ENCODE measurements around the gene GCC2.

- TF ChIP-seq CTCF (IDR thresholded peaks at IDR 0.05; ENCODE audit: low read depth, low read length), result no peak
- TF ChIP-seq EZH2phosphoT487 (IDR thresholded peaks at IDR 0.05; ENCODE audit: low read depth), result no peak
Observed at GRCh38 chr2:108534584-108535356, 85.8 kb downstream of the GCC2 start.

All from OCI-LY3 (cell line).